ENCODE data around the gene PLEKHA5.
"Not testable (repeated sequence)": the region's sequence is repeated elsewhere in the genome, so short reads cannot be mapped to it uniquely, and the experiment has no call there.

Gene PLEKHA5

GRCh38 chr12:19129486-19130223, at the start of gene PLEKHA5:
PLEKHA5 (plus strand) TSS chr12:19129733; CDS start chr12:19129800, 67 bp downstream.
- DNase-seq: peak; percentile 89
- in situ Hi-C loops (cut with HindIII; ENCODE audit: low pct_ligation_motif_present, low pct_unique_long_range_greater_than_20kb, low sequenced_read_pairs): no loop called here

GRCh38 chr12:19080918-19081317, 48.6 kb upstream of the PLEKHA5 start:
- in situ Hi-C loops (cut with HindIII; ENCODE audit: low pct_ligation_motif_present, low pct_unique_long_range_greater_than_20kb, low sequenced_read_pairs): no loop called here
- DNase-seq: no peak

- in situ Hi-C loops (cut with HindIII; ENCODE audit: low pct_ligation_motif_present, low pct_unique_long_range_greater_than_20kb, low sequenced_read_pairs): no loop called here
- no peak for DNase-seq
Observed at GRCh38 chr12:19082365-19082911, 47.1 kb upstream of the PLEKHA5 start.

GRCh38 chr12:19084547-19084946, 45.0 kb upstream of the PLEKHA5 start:
- no peak for DNase-seq
- in situ Hi-C loops (cut with HindIII; ENCODE audit: low pct_ligation_motif_present, low pct_unique_long_range_greater_than_20kb, low sequenced_read_pairs): no loop called here

- in situ Hi-C loops (cut with HindIII; ENCODE audit: low pct_ligation_motif_present, low pct_unique_long_range_greater_than_20kb, low sequenced_read_pairs): no loop called here
- no peak for DNase-seq
Observed at GRCh38 chr12:19085090-19085489, 44.4 kb upstream of the PLEKHA5 start.

- in situ Hi-C loops (cut with HindIII; ENCODE audit: low pct_ligation_motif_present, low pct_unique_long_range_greater_than_20kb, low sequenced_read_pairs): no loop called here
- DNase-seq: no peak
Observed at GRCh38 chr12:19088606-19089005, 40.9 kb upstream of the PLEKHA5 start.

GRCh38 chr12:19092482-19092881, 37.1 kb upstream of the PLEKHA5 start:
- in situ Hi-C loops (cut with HindIII; ENCODE audit: low pct_ligation_motif_present, low pct_unique_long_range_greater_than_20kb, low sequenced_read_pairs); DNase-seq: not testable (repeated sequence)

- no peak for DNase-seq
- in situ Hi-C loops (cut with HindIII; ENCODE audit: low pct_ligation_motif_present, low pct_unique_long_range_greater_than_20kb, low sequenced_read_pairs): no loop called here
Observed at GRCh38 chr12:19093218-19093617, 36.3 kb upstream of the PLEKHA5 start.

- no peak for DNase-seq
- in situ Hi-C loops (cut with HindIII; ENCODE audit: low pct_ligation_motif_present, low pct_unique_long_range_greater_than_20kb, low sequenced_read_pairs): no loop called here
Observed at GRCh38 chr12:19095331-19095730, 34.2 kb upstream of the PLEKHA5 start.

GRCh38 chr12:19095756-19096480, 33.6 kb upstream of the PLEKHA5 start:
- no peak for DNase-seq
- in situ Hi-C loops (cut with HindIII; ENCODE audit: low pct_ligation_motif_present, low pct_unique_long_range_greater_than_20kb, low sequenced_read_pairs): no loop called here

GRCh38 chr12:19105463-19105862, 24.1 kb upstream of the PLEKHA5 start:
- DNase-seq: no peak
- in situ Hi-C loops (cut with HindIII; ENCODE audit: low pct_ligation_motif_present, low pct_unique_long_range_greater_than_20kb, low sequenced_read_pairs): no loop called here

GRCh38 chr12:19107750-19108149, 21.8 kb upstream of the PLEKHA5 start:
- in situ Hi-C loops (cut with HindIII; ENCODE audit: low pct_ligation_motif_present, low pct_unique_long_range_greater_than_20kb, low sequenced_read_pairs): no loop called here

GRCh38 chr12:19110221-19110940, 19.2 kb upstream of the PLEKHA5 start:
- in situ Hi-C loops (cut with HindIII; ENCODE audit: low pct_ligation_motif_present, low pct_unique_long_range_greater_than_20kb, low sequenced_read_pairs): no loop called here
- no peak for DNase-seq

More at GRCh38 chr12:19107750-19108149, 21.8 kb upstream of the PLEKHA5 start:
- DNase-seq: no peak

GRCh38 chr12:19113464-19113863, 16.1 kb upstream of the PLEKHA5 start:
- no peak for DNase-seq
- in situ Hi-C loops (cut with HindIII; ENCODE audit: low pct_ligation_motif_present, low pct_unique_long_range_greater_than_20kb, low sequenced_read_pairs): no loop called here

- in situ Hi-C loops (cut with HindIII; ENCODE audit: low pct_ligation_motif_present, low pct_unique_long_range_greater_than_20kb, low sequenced_read_pairs): no loop called here
- DNase-seq: no peak
Observed at GRCh38 chr12:19115285-19115684, 14.2 kb upstream of the PLEKHA5 start.

- DNase-seq: no peak
- in situ Hi-C loops (cut with HindIII; ENCODE audit: low pct_ligation_motif_present, low pct_unique_long_range_greater_than_20kb, low sequenced_read_pairs): no loop called here
Observed at GRCh38 chr12:19119440-19119839, 10.1 kb upstream of the PLEKHA5 start.

- peak; percentile 56 for DNase-seq
- in situ Hi-C loops (cut with HindIII; ENCODE audit: low pct_ligation_motif_present, low pct_unique_long_range_greater_than_20kb, low sequenced_read_pairs): no loop called here
Observed at GRCh38 chr12:19120795-19121194, 8.7 kb upstream of the PLEKHA5 start.

- DNase-seq: no peak
- in situ Hi-C loops (cut with HindIII; ENCODE audit: low pct_ligation_motif_present, low pct_unique_long_range_greater_than_20kb, low sequenced_read_pairs): no loop called here
Observed at GRCh38 chr12:19121449-19122018, 8.0 kb upstream of the PLEKHA5 start.

GRCh38 chr12:19125325-19125724, 4.2 kb upstream of the PLEKHA5 start:
- DNase-seq: no peak
- in situ Hi-C loops (cut with HindIII; ENCODE audit: low pct_ligation_motif_present, low pct_unique_long_range_greater_than_20kb, low sequenced_read_pairs): no loop called here

All from ACHN (cell line).